RWPE2 (cell line): ENCODE data around the gene KMT5B.

Experiments
- ATAC-seq: fragments of 200-7000 bp; cut with Tn5 transposase; 3 replicates; pipeline ENCODE4 v1.9.1; 2021; ENCODE audit warnings: low read depth
- DNase-seq: peaks from one replicate; pipeline ENCODE4 v3.0.0-alpha.2; 2020; ENCODE audit warnings: low spot score
- H3K27ac ChIP-seq: fragments of 450-650 bp; 2 replicates; pipeline ENCODE4 v1.5.1; 2017; ENCODE audit warnings: mild to moderate bottlenecking; ENCODE audit not compliant: poor library complexity, severe bottlenecking
- H3K27me3 ChIP-seq: fragments of 250-450 bp; sonication (Bioruptor Pico); 2 replicates; pipeline ENCODE4 v1.5.1; 2021; ENCODE audit warnings: mild to moderate bottlenecking, moderate library complexity; ENCODE audit not compliant: insufficient read depth, poor library complexity, severe bottlenecking
- H3K36me3 ChIP-seq: fragments of 250-450 bp; sonication (Bioruptor Pico); 2 replicates; pipeline ENCODE4 v1.5.1; 2020; ENCODE audit warnings: low read depth, mild to moderate bottlenecking, moderate library complexity
- H3K4me1 ChIP-seq: fragments of 250-450 bp; sonication (Bioruptor Pico); 2 replicates; pipeline ENCODE4 v1.5.1; 2021; ENCODE audit warnings: mild to moderate bottlenecking, moderate library complexity; ENCODE audit not compliant: insufficient read depth, poor library complexity, severe bottlenecking
- H3K4me3 ChIP-seq: fragments of 250-450 bp; sonication (Bioruptor Pico); 2 replicates; pipeline ENCODE4 v1.5.1; 2021; ENCODE audit warnings: mild to moderate bottlenecking, moderate library complexity; ENCODE audit not compliant: severe bottlenecking
- H3K9me3 ChIP-seq: fragments of 250-450 bp; sonication (Bioruptor Pico); 2 replicates; pipeline ENCODE4 v1.5.1; 2021; ENCODE audit warnings: mild to moderate bottlenecking, moderate library complexity; ENCODE audit not compliant: severe bottlenecking
- CTCF ChIP-seq: fragments of 450-650 bp; IDR thresholded peaks from one replicate; pipeline ENCODE4 v1.5.1; 2017; ENCODE audit warnings: mild to moderate bottlenecking, moderate library complexity; ENCODE audit not compliant: poor library complexity, severe bottlenecking

KMT5B gene

GRCh38 chr11:68206211-68206610, 6.9 kb downstream of the KMT5B start:
- no peaks in the 10 kb centered on the region for H3K9me3 ChIP-seq
- peaks cover 3% of the 10 kb centered on the region for H3K4me1 ChIP-seq
- no peak overlapping the region for H3K27ac ChIP-seq
- H3K36me3 ChIP-seq, result no peaks in the 10 kb centered on the region
- TF ChIP-seq CTCF, result peak; percentile 88
- ATAC-seq (peak; percentile 42; the same call in 1 of the 3 replicates), DNase-seq (no peak)
- no peaks in the 10 kb centered on the region for H3K27me3 ChIP-seq
- no peak overlapping the region for H3K4me3 ChIP-seq

GRCh38 chr11:68204402-68204801, 8.7 kb downstream of the KMT5B start:
- no peak overlapping the region for H3K4me3 ChIP-seq
- H3K27me3 ChIP-seq, result no peaks in the 10 kb centered on the region
- TF ChIP-seq CTCF, result no peak
- no peak overlapping the region for H3K27ac ChIP-seq
- peaks cover 2% of the 10 kb centered on the region for H3K4me1 ChIP-seq
- ATAC-seq (no peak), DNase-seq (no peak)
- H3K9me3 ChIP-seq, result no peaks in the 10 kb centered on the region
- H3K36me3 ChIP-seq, result no peaks in the 10 kb centered on the region

GRCh38 chr11:68202165-68202564, 10.9 kb downstream of the KMT5B start:
- TF ChIP-seq CTCF, result no peak
- H3K4me3 ChIP-seq, result no peak overlapping the region
- no peaks in the 10 kb centered on the region for H3K4me1 ChIP-seq
- H3K9me3 ChIP-seq, result no peaks in the 10 kb centered on the region
- no peaks in the 10 kb centered on the region for H3K36me3 ChIP-seq
- ATAC-seq (no peak), DNase-seq (no peak)
- H3K27me3 ChIP-seq, result no peaks in the 10 kb centered on the region
- H3K27ac ChIP-seq, result no peak overlapping the region

- Histone ChIP-seq H3K27me3 (no peaks in the 10 kb centered on the region), H3K36me3 (no peaks in the 10 kb centered on the region), H3K27ac (no peak overlapping the region), H3K9me3 (no peaks in the 10 kb centered on the region), H3K4me3 (no peak overlapping the region), H3K4me1 (no peaks in the 10 kb centered on the region)
- no peak for ATAC-seq
- no peak for TF ChIP-seq CTCF
- no peak for DNase-seq
These were observed 11.6 kb downstream of the KMT5B start for GRCh38 chr11:68201492-68201891.

GRCh38 chr11:68200639-68201038, 12.5 kb downstream of the KMT5B start:
- ATAC-seq (no peak), DNase-seq (no peak)
- Histone ChIP-seq H3K27me3 (no peaks in the 10 kb centered on the region), H3K4me1 (no peaks in the 10 kb centered on the region), H3K4me3 (no peak overlapping the region), H3K36me3 (no peaks in the 10 kb centered on the region), H3K27ac (no peak overlapping the region), H3K9me3 (no peaks in the 10 kb centered on the region)
- TF ChIP-seq CTCF, result no peak
